Activated B cell treated with CpG ODN at 0.5 μM for 24 hours (primary cell): ENCODE results near the gene CHI3L1. TPM values are rescaled to one million over a fixed set of nuclear protein-coding genes. Genes with fewer than 3 reads are reported as not detected.
"Not testable (repeated sequence)": the region's sequence is repeated elsewhere in the genome, so short reads cannot be mapped to it uniquely, and the experiment has no call there.

Experiments used
- ATAC-seq: fragments of 200-7000 bp; cut with Tn5 transposase; one replicate; pipeline ENCODE4 v1.10.0; 2021; ENCODE audit warnings: low read depth, mild to moderate bottlenecking, moderate library complexity
- CTCF ChIA-PET: fragments of 350-600 bp; sonication (Branson Sonifier 250); formaldehyde crosslinking; loops from one replicate; lab custom pipeline; 2021; ENCODE audit warnings: antibody characterized with exemption; lab: Charles Lee
- POLR2A ChIA-PET: fragments of 350-600 bp; sonication (Branson Sonifier 250); formaldehyde crosslinking; loops from one replicate; lab custom pipeline; 2021; ENCODE audit warnings: antibody characterized with exemption; lab: Charles Lee
- DNase-seq: peaks from one replicate; pipeline ENCODE4 v3.0.0; 2022
- H3K27ac Mint-ChIP-seq: one replicate; pipeline ENCODE4 v1.8.0; 2020; ENCODE audit warnings: mixed read lengths
- H3K27me3 Mint-ChIP-seq: one replicate; pipeline ENCODE4 v1.8.0; 2021; ENCODE audit warnings: mixed read lengths
- H3K36me3 Mint-ChIP-seq: one replicate; pipeline ENCODE4 v1.8.0; 2021; ENCODE audit warnings: low read depth, mixed read lengths
- H3K4me1 Mint-ChIP-seq: one replicate; pipeline ENCODE4 v1.8.0; 2021; ENCODE audit warnings: mixed read lengths
- H3K4me3 Mint-ChIP-seq: one replicate; pipeline ENCODE4 v1.8.0; 2020; ENCODE audit warnings: mild to moderate bottlenecking, mixed read lengths
- H3K9me3 Mint-ChIP-seq: one replicate; pipeline ENCODE4 v1.8.0; 2020; ENCODE audit warnings: mixed read lengths
- intact Hi-C: fragments of 100-400 bp; cut with micrococcal nuclease; formaldehyde crosslinking; loops from one replicate; pipeline ENCODE4 v1.15.1; 2024
- total RNA-seq: library from RNA; stranded (reverse); gene quantifications from 2 replicates; pipeline ENCODE4 v1.2.3, GENCODE V29; 2022
- TF ChIP-seq, protein P1 (sequence below): fragments of 200-600 bp; IDR thresholded peaks from one replicate; pipeline ENCODE4 v1.8.0; 2022; ENCODE audit warnings: antibody characterized with exemption, mild to moderate bottlenecking

The CHI3L1 gene
- total RNA-seq = 0.38 TPM in 1 of 2 replicates, not detected in the other

DNA sequence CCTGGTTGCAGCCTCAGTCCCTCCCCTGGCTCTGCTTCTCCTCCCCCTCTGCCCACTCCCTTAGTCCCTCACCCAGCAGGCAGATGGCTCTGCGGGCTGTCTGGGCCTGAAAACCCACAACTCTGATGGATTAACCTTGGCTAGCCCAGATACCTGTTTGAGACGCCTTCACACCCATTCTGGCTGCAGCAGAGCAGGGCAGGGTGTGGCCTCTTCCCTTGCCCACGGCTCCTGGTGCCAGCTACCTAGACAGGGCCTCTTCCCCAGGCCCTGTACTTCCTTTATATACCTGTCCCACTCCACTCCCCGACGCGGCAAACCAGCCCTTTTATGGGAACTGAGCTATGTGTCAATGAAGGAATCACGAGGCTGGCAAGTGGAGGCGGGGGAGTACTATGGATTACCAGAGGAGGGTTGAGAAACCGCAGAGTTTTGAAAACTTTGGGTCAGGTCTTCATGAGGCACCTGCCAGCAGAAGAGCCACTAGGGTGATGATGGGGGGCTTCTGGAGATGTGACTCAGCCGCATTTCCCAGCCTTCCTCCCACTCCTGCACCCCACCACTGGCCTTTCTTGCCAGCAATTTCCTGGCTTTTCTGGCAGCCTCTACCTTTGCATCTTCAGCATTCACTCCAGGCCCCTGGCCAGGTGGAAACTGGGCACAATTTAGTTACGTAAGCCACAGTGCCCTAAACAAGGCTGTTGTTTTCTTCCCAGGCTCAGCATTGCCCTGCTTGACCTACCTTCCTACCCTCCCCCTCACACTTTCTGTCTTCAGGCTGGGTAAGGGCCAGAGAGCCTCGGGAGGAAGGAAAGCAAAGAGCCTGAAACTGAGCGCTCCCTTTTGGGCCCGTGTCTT lies at the start of gene CHI3L1:
TSS of gene CHI3L1 (minus strand) at position 259 of the 858 bp plus-strand sequence. CDS start at position 178, 81 bp downstream.
- H3K27ac Mint-ChIP-seq = no peak within 1 kb of the TSS
- POLR2A ChIA-PET = no interaction called here

DNA sequence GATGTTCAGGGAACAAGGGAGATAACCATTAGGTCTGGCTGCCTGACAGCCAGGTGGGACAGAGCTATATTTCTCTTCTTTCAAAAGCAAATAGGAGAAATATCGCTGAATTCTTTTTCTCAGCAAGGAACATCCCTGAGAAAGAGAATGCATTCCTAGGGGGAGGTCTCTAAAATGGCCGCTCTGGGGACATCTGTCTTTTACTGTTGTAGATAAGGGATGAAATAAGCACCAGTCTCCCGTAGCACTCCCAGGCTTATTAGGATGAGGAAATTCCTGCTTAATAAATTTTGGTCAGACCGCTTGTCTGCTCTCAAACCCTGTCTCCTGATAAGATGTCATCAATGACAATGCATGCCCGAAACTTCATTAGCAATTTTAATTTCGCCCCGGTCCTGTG lies 48.4 kb upstream of the CHI3L1 start:
- POLR2A ChIA-PET, H3K36me3 Mint-ChIP-seq, CTCF ChIA-PET, H3K4me3 Mint-ChIP-seq, ATAC-seq, H3K27ac Mint-ChIP-seq, DNase-seq, intact Hi-C loops, H3K4me1 Mint-ChIP-seq: not testable (repeated sequence)
- peaks cover 32% of the 10 kb centered on the region for H3K9me3 Mint-ChIP-seq
- peaks cover 22% of the 10 kb centered on the region for H3K27me3 Mint-ChIP-seq

More for the DNA sequence above, at the start of gene CHI3L1:
- no peak within 1 kb of the TSS for H3K4me3 Mint-ChIP-seq
- no peaks in the 10 kb centered on the region for H3K36me3 Mint-ChIP-seq
- H3K4me1 Mint-ChIP-seq = no peaks in the 10 kb centered on the region
- intact Hi-C loops = no loop called here
- DNase-seq (no peak), ATAC-seq (no peak)
- no peaks in the 10 kb centered on the region for H3K9me3 Mint-ChIP-seq
- TF ChIP-seq, protein P1, sequence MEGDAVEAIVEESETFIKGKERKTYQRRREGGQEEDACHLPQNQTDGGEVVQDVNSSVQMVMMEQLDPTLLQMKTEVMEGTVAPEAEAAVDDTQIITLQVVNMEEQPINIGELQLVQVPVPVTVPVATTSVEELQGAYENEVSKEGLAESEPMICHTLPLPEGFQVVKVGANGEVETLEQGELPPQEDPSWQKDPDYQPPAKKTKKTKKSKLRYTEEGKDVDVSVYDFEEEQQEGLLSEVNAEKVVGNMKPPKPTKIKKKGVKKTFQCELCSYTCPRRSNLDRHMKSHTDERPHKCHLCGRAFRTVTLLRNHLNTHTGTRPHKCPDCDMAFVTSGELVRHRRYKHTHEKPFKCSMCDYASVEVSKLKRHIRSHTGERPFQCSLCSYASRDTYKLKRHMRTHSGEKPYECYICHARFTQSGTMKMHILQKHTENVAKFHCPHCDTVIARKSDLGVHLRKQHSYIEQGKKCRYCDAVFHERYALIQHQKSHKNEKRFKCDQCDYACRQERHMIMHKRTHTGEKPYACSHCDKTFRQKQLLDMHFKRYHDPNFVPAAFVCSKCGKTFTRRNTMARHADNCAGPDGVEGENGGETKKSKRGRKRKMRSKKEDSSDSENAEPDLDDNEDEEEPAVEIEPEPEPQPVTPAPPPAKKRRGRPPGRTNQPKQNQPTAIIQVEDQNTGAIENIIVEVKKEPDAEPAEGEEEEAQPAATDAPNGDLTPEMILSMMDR = no peak
- peaks cover 9% of the 10 kb centered on the region for H3K27me3 Mint-ChIP-seq
- CTCF ChIA-PET = no interaction called here

DNA sequence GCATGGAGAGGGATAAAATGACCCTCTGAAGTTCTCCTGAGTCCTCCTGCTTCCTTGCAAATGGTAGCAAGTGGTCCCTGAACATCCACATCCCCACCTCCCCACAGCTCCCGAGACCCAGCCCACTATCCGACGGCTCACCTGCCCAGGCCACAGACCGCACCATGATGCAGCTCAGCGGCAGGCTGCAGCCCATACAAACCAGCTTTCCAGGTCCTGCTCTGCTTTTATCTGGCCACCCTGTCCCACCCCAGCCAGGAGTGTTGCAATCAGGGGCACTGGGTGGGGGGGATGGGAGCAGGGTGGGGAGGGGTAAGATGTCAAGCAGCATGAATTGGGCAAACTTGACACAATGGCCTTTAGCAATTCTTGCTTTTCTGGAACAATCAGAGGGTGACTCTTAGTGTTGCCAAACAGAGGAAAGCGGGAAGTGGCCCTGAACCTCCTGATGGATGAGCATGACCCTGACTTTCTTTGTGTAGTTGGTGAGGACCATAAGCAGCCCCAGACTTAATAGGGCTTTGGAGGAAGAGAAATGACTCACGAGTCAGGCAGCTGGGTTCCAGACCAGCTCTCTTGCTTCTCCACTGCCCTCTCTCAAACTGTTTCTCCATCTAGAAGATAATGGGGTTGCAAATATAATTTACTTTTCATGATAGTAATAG lies 43.1 kb upstream of the CHI3L1 start, which contains the start of gene CHIT1:
TSS of gene CHIT1 (minus strand) at position 203 of the 665 bp plus-strand sequence. CDS start at position 166, 37 bp downstream.
- DNase-seq (no peak), ATAC-seq (no peak)
- ChIA-PET POLR2A (no interaction called here), CTCF (no interaction called here)
- TF ChIP-seq, protein P1 = no peak
- intact Hi-C loops = no loop called here
- Mint-ChIP-seq H3K9me3 (peaks cover 9% of the 10 kb centered on the region), H3K36me3 (no peaks in the 10 kb centered on the region), H3K4me1 (no peaks in the 10 kb centered on the region), H3K27me3 (peaks cover 26% of the 10 kb centered on the region), H3K27ac (no peak within 1 kb of the TSS), H3K4me3 (no peak within 1 kb of the TSS)

DNA sequence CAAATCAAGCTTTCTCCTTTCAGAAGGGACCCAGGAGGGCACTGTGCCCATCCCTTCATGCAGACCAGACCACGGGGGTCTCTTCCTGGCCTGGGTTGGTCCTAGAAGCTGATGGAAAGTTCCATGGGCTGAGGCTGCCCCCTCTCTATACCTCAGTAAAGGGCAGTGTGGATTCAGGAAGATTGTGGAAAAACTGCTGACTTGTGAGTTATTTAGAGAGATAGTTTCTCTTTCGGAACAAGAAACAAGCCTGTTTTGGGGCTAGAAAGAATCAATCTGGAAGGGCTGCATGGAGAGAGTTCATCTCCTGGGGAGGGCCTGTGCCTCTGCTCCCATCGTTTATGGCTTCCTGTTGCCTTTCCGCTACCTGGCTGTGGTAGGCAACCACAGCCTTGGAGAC lies 42.2 kb upstream of the CHI3L1 start:
- TF ChIP-seq, protein P1 = no peak
- H3K27me3 Mint-ChIP-seq = peaks cover 23% of the 10 kb centered on the region
- H3K27ac Mint-ChIP-seq = no peak overlapping the region
- no peaks in the 10 kb centered on the region for H3K36me3 Mint-ChIP-seq
- POLR2A ChIA-PET = no interaction called here
- no peaks in the 10 kb centered on the region for H3K4me1 Mint-ChIP-seq
- intact Hi-C loops = no loop called here
- DNase-seq (no peak), ATAC-seq (no peak)
- CTCF ChIA-PET = no interaction called here
- H3K9me3 Mint-ChIP-seq = peaks cover 1% of the 10 kb centered on the region
- H3K4me3 Mint-ChIP-seq = no peak overlapping the region

DNA sequence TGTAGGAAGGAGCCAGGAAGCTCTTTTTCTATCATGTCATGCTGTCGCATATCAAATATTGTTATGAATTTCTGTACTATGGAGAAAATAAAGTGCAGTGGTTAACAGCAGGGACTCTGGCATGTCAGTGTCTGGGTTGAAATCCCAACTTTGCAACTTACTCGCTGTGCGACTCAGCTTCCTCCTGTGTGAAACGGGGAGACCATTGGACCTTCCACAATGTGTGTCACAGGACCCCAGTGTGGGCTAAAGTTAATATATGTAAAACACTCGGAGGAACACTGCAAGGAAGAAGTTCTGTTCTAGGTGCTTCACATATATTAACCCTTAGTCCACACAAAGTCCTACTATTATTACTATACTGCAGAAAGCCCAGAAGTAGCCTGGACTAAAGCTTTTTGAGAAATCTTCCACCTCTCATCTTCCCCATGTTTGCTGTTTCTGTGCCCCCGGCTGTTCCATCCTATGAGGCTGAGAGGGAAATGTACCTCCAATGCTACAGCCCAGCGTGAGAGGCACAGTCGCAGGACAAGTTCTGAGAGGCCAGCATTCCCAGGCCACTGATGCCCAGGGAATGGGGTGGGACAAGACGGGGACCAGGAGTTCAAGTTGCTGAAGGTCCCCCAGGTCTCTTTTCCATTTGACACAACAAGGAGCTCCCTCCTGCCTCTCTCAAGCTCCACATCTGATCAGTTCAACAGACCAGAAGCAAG lies 41.0 kb upstream of the CHI3L1 start:
- intact Hi-C loops = no loop called here
- POLR2A ChIA-PET = no interaction called here
- DNase-seq (no peak), ATAC-seq (no peak)
- Mint-ChIP-seq H3K4me1 (no peaks in the 10 kb centered on the region), H3K27me3 (peaks cover 19% of the 10 kb centered on the region), H3K27ac (no peak overlapping the region), H3K9me3 (no peaks in the 10 kb centered on the region), H3K36me3 (no peaks in the 10 kb centered on the region), H3K4me3 (no peak overlapping the region)
- CTCF ChIA-PET = interaction anchor here (0.8 to 2.4 kb wide), 2 partner anchors 11 to 188 kb away, joined by 3 to 7 read pairs; no protein-coding TSS in a partner anchor
- TF ChIP-seq, protein P1 = no peak
